PC-9 (cell line): ENCODE measurements around the gene PRKACA. TPM values are rescaled to one million over a fixed set of nuclear protein-coding genes. Genes with fewer than 3 reads are reported as not detected.

Source experiments
- BruUV-seq: library from RNA; stranded (reverse); fragments of 400-500 nt; replicated peaks from 2 replicates; lab custom pipeline; 2021; lab: Mats Ljungman, UMichigan
- CTCF ChIA-PET: fragments of 300-600 bp; sonication (Branson Sonifier 250); formaldehyde crosslinking; loops from one replicate; lab custom pipeline; 2022; ENCODE audit warnings: antibody characterized with exemption; lab: Charles Lee
- POLR2A ChIA-PET: fragments of 300-600 bp; sonication (Branson Sonifier 250); formaldehyde crosslinking; loops from one replicate; lab custom pipeline; 2022; ENCODE audit warnings: antibody characterized with exemption; ENCODE audit not compliant: unreplicated experiment; lab: Charles Lee
- DNase-seq, 2 experiments: peaks; one replicate each; pipeline versions ENCODE4 v3.0.0 to v3.0.0-alpha.2; 2015 to 2022; ENCODE audit warnings: mixed read lengths in 1 of 2
- H2AFZ ChIP-seq: fragments of 200-600 bp; sonication (generic); 2 replicates; pipeline ENCODE4 v1.8.1; 2017; ENCODE audit warnings: antibody characterized with exemption
- H3F3A ChIP-seq: fragments of 200-600 bp; sonication (generic); 2 replicates; pipeline ENCODE4 v1.8.1; 2017; ENCODE audit warnings: antibody characterized with exemption, mild to moderate bottlenecking, low read depth; ENCODE audit not compliant: insufficient read depth
- H3K27ac ChIP-seq: fragments of 200-600 bp; sonication (generic); 2 replicates; pipeline ENCODE4 v1.6.1; 2016; ENCODE audit warnings: mixed run types
- H3K27me3 ChIP-seq: fragments of 200-600 bp; sonication (generic); 2 replicates; pipeline ENCODE4 v1.6.1; 2016; ENCODE audit warnings: low read depth, mixed run types; ENCODE audit not compliant: insufficient read depth
- H3K36me3 ChIP-seq: fragments of 200-600 bp; sonication (generic); 2 replicates; pipeline ENCODE4 v1.6.1; 2016; ENCODE audit warnings: low read depth, mixed run types
- H3K4me1 ChIP-seq: fragments of 200-600 bp; sonication (generic); replicated peaks from 2 replicates; pipeline ENCODE4 v1.6.1; 2016; ENCODE audit warnings: mixed run types; ENCODE audit not compliant: insufficient read depth
- H3K4me2 ChIP-seq: fragments of 200-600 bp; sonication (generic); 2 replicates; pipeline ENCODE4 v1.6.1; 2017; ENCODE audit warnings: mixed run types
- H3K4me3 ChIP-seq: fragments of 200-600 bp; sonication (generic); 2 replicates; pipeline ENCODE4 v1.6.1; 2016; ENCODE audit warnings: mixed run types
- H3K79me2 ChIP-seq: fragments of 200-600 bp; sonication (generic); 2 replicates; pipeline ENCODE4 v1.6.1; 2017; ENCODE audit warnings: low read depth, mixed run types
- H3K9me2 ChIP-seq: fragments of 200-600 bp; sonication (generic); 2 replicates; pipeline ENCODE4 v1.8.1; 2017; ENCODE audit warnings: mild to moderate bottlenecking; ENCODE audit not compliant: insufficient read depth
- H3K9me3 ChIP-seq: fragments of 200-600 bp; sonication (generic); 2 replicates; pipeline ENCODE4 v1.8.1; 2016; ENCODE audit warnings: low read depth; ENCODE audit not compliant: insufficient read depth
- H4K20me1 ChIP-seq: fragments of 200-600 bp; sonication (generic); 2 replicates; pipeline ENCODE4 v1.8.1; 2017; ENCODE audit not compliant: insufficient read depth
- CTCF ChIP-seq: fragments of 200-600 bp; sonication (generic); conservative IDR thresholded peaks from 2 replicates; pipeline ENCODE4 v1.6.1; 2017; ENCODE audit warnings: mixed run types, antibody characterized with exemption, mild to moderate bottlenecking, moderate library complexity
- EZH2 ChIP-seq: fragments of 200-600 bp; sonication (generic); IDR thresholded peaks from 2 replicates; pipeline ENCODE4 v1.8.0; 2017; ENCODE audit warnings: antibody characterized with exemption, low read depth
- intact Hi-C: fragments of 100-400 bp; cut with micrococcal nuclease; formaldehyde crosslinking; loops from one replicate; pipeline ENCODE4 v1.10.0; 2022; ENCODE audit not compliant: unreplicated experiment
- total RNA-seq: library from RNA; stranded (reverse); gene quantifications from 2 replicates; pipeline ENCODE4 v1.2.3, GENCODE V29; 2021

The PRKACA gene
- total RNA-seq, 1 experiment from 2014 or later = 82.8 TPM

- no peak for TF ChIP-seq CTCF
- no peak for TF ChIP-seq EZH2
- no peaks in the 10 kb centered on the region for H3K27me3 ChIP-seq
- ChIA-PET POLR2A (no interaction called here), CTCF (no interaction called here)
- H3K79me2 ChIP-seq = no peaks in the 10 kb centered on the region
- no peaks in the 10 kb centered on the region for H3K9me3 ChIP-seq
- H3K4me3 ChIP-seq = no peak overlapping the region
- peaks cover 21% of the 10 kb centered on the region for H3K4me1 ChIP-seq
- no peak overlapping the region for H3K27ac ChIP-seq
- intact Hi-C loops = no loop called here
- H3K4me2 ChIP-seq = no peak overlapping the region
- BruUV-seq = no TSS peak
- H4K20me1 ChIP-seq = no peaks in the 10 kb centered on the region
- H2AFZ ChIP-seq = no peak overlapping the region
- peaks cover 25% of the 10 kb centered on the region; the same call in 1 of the 2 replicates for H3F3A ChIP-seq
- H3K36me3 ChIP-seq = no peaks in the 10 kb centered on the region
- DNase-seq = no peak
- no peaks in the 10 kb centered on the region for H3K9me2 ChIP-seq
Measured at GRCh38 chr19:14058182-14059092, 59.1 kb downstream of the PRKACA start.

GRCh38 chr19:14056741-14057356 is 60.7 kb downstream of the PRKACA start:
- no peaks in the 10 kb centered on the region for H3K79me2 ChIP-seq
- peaks cover 10% of the 10 kb centered on the region for H3K4me1 ChIP-seq
- no peak overlapping the region for H3K4me3 ChIP-seq
- H3K36me3 ChIP-seq = no peaks in the 10 kb centered on the region
- H3K9me2 ChIP-seq = no peaks in the 10 kb centered on the region
- H2AFZ ChIP-seq = no peak overlapping the region
- DNase-seq = no peak
- POLR2A ChIA-PET = no interaction called here
- no peak overlapping the region for H3K27ac ChIP-seq
- H3K4me2 ChIP-seq = no peak overlapping the region
- H3K27me3 ChIP-seq = no peaks in the 10 kb centered on the region
- no peaks in the 10 kb centered on the region for H3K9me3 ChIP-seq
- H3F3A ChIP-seq = peaks cover 13% of the 10 kb centered on the region; the same call in 1 of the 2 replicates
- BruUV-seq = no TSS peak
- H4K20me1 ChIP-seq = no peaks in the 10 kb centered on the region
- intact Hi-C loops = no loop called here
- CTCF ChIA-PET = no interaction called here
- TF ChIP-seq CTCF (no peak), EZH2 (no peak)

- H3K9me3 ChIP-seq = no peaks in the 10 kb centered on the region
- H3F3A ChIP-seq = peaks cover 12% of the 10 kb centered on the region; the same call in 1 of the 2 replicates
- DNase-seq = no peak
- ChIA-PET CTCF (no interaction called here), POLR2A (no interaction called here)
- intact Hi-C loops = no loop called here
- H3K9me2 ChIP-seq = no peaks in the 10 kb centered on the region
- TF ChIP-seq CTCF = no peak
- no peak for TF ChIP-seq EZH2
- no peak overlapping the region for H3K4me3 ChIP-seq
- no peak overlapping the region for H3K4me2 ChIP-seq
- H3K79me2 ChIP-seq = no peaks in the 10 kb centered on the region
- H3K36me3 ChIP-seq = no peaks in the 10 kb centered on the region
- H4K20me1 ChIP-seq = no peaks in the 10 kb centered on the region
- no peak overlapping the region for H2AFZ ChIP-seq
- no peak overlapping the region for H3K27ac ChIP-seq
- BruUV-seq = no TSS peak
- H3K27me3 ChIP-seq = no peaks in the 10 kb centered on the region
- peaks cover 3% of the 10 kb centered on the region for H3K4me1 ChIP-seq
Measured at GRCh38 chr19:14056069-14056666, 61.4 kb downstream of the PRKACA start.
